Lower lobe of right lung (tissue), 2 donors: ENCODE data around the gene RNASE1. TPM values are rescaled to one million over a fixed set of nuclear protein-coding genes. Genes with fewer than 3 reads are reported as not detected.
"Not testable (repeated sequence)": the region's sequence is repeated elsewhere in the genome, so short reads cannot be mapped to it uniquely, and the experiment has no call there.

Experiments used
- ATAC-seq, 2 donors: fragments of 200-7000 bp; cut with Tn5 transposase; one replicate each; pipeline ENCODE4 v1.9.1; 2020 to 2022; ENCODE audit warnings: mild to moderate bottlenecking in 2 of 2, moderate library complexity in 2 of 2
- DNase-seq: peaks from one replicate; pipeline ENCODE4 v3.0.0-alpha.2; 2020
- H3K27ac ChIP-seq: fragments of 200-600 bp; one replicate; pipeline ENCODE4 v1.8.0; 2022
- H3K27me3 ChIP-seq: fragments of 200-600 bp; one replicate; pipeline ENCODE4 v1.8.0; 2022; ENCODE audit warnings: low read depth
- H3K36me3 ChIP-seq: fragments of 200-600 bp; one replicate; pipeline ENCODE4 v1.8.0; 2022; ENCODE audit warnings: mild to moderate bottlenecking
- H3K4me1 ChIP-seq: fragments of 200-600 bp; one replicate; pipeline ENCODE4 v1.8.0; 2022
- H3K4me3 ChIP-seq: fragments of 200-600 bp; one replicate; pipeline ENCODE4 v1.8.0; 2022; ENCODE audit warnings: mild to moderate bottlenecking
- H3K9me3 ChIP-seq: fragments of 200-600 bp; one replicate; pipeline ENCODE4 v1.8.0; 2022
- intact Hi-C: fragments of 100-400 bp; cut with DNase I; formaldehyde crosslinking; loops from one replicate; pipeline ENCODE4 v1.11.0; 2022
- total RNA-seq: library from RNA; stranded (reverse); fragmentation: NEBNext Ultra II Directional; extraction: Animal tissue kit (Norgen Biotek cat#: 25700); gene quantifications from one replicate; pipeline ENCODE4 v1.2.1, GENCODE V29; 2021
- TF ChIP-seq, protein P1 (sequence below): fragments of 200-600 bp; IDR thresholded peaks from one replicate; pipeline ENCODE4 v1.8.0; 2022; ENCODE audit warnings: antibody characterized with exemption, mild to moderate bottlenecking
- donor health status: DM: no; HTN: yes; CAD: no; lungs with severe emphysema.

RNASE1 gene
- total RNA-seq, 1 donor from 2014 or later: 694 TPM

DNA sequence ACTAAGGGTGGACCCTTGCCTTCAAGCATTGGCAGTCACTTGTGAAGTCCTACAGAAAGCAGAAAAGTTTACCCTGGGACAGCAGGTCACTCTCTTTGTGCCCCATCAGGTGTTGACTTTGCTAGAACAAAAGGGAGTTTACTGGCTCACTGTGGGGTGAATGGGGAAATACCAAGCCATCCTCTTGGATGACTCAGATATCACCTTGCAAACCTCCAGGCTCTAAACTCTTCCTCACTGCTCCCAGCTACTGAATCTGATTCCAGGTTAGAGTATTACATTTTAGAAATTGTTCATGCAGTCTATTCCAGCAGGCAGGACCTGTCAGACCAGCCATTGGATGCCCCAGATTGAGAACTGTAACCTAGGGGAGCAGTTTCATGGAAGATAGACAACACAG lies 41.7 kb downstream of the RNASE1 start:
- Histone ChIP-seq H3K4me3 (no peak overlapping the region), H3K9me3 (no peaks in the 10 kb centered on the region), H3K36me3 (no peaks in the 10 kb centered on the region), H3K4me1 (no peaks in the 10 kb centered on the region), H3K27me3 (no peaks in the 10 kb centered on the region), H3K27ac (no peak overlapping the region)
- intact Hi-C loops: no loop called here
- no peak for DNase-seq
- ATAC-seq: no peak
- TF ChIP-seq, protein P1, sequence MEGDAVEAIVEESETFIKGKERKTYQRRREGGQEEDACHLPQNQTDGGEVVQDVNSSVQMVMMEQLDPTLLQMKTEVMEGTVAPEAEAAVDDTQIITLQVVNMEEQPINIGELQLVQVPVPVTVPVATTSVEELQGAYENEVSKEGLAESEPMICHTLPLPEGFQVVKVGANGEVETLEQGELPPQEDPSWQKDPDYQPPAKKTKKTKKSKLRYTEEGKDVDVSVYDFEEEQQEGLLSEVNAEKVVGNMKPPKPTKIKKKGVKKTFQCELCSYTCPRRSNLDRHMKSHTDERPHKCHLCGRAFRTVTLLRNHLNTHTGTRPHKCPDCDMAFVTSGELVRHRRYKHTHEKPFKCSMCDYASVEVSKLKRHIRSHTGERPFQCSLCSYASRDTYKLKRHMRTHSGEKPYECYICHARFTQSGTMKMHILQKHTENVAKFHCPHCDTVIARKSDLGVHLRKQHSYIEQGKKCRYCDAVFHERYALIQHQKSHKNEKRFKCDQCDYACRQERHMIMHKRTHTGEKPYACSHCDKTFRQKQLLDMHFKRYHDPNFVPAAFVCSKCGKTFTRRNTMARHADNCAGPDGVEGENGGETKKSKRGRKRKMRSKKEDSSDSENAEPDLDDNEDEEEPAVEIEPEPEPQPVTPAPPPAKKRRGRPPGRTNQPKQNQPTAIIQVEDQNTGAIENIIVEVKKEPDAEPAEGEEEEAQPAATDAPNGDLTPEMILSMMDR: no peak

DNA sequence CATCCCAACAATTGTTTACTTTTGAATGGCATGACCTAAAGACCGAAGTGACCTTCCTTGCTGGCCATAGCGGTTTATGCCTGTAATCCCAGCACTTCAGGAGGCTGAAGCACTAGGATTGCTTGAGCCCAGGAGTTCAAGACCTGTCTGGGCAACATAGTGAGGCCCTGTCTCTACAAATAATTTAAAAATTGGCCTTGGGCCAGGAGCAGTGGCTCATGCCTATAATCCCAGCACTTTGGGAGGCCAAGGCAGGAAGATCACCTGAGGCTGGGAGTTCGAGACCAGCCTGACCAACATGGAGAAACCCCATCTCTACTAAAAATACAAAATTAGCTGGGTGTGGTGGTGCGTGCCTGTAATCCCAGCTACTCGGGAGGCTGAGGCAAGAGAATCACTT lies 43.2 kb downstream of the RNASE1 start:
- intact Hi-C loops: loop anchor here (10.0 kb wide), 1 partner anchor 95 kb away; no protein-coding TSS in a partner anchor
- H3K9me3 ChIP-seq, H3K27ac ChIP-seq, H3K36me3 ChIP-seq, H3K4me1 ChIP-seq, H3K4me3 ChIP-seq, DNase-seq, H3K27me3 ChIP-seq, ATAC-seq: not testable (repeated sequence)

DNA sequence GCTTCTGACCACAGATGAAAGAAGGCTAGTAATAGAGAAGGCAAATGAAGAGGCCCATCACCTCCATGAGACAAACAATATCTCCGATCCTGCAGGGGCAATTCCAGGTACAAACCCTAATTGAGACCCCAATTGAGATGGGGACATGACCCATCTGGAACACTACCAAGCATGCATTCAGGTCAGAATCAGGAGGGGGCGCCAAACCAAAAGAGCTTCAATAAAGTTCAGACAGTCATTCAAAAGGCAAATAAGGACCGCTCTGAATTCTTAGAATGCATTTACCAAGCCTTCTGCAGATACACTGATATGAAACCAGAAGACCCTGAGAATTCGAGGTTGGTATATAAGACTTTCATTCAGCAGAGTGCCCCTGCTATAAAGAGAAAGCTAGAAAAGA lies 44.7 kb downstream of the RNASE1 start:
- H3K27ac ChIP-seq: no peak overlapping the region
- intact Hi-C loops: loop anchor here (10.0 kb wide), 1 partner anchor 97 kb away; no protein-coding TSS in a partner anchor
- TF ChIP-seq, protein P1: peak; percentile 48
- H3K36me3 ChIP-seq: no peaks in the 10 kb centered on the region
- H3K4me1 ChIP-seq: no peaks in the 10 kb centered on the region
- DNase-seq (peak; percentile 44), ATAC-seq (no peak)
- H3K4me3 ChIP-seq: no peak overlapping the region
- H3K27me3 ChIP-seq: no peaks in the 10 kb centered on the region
- peaks cover 2% of the 10 kb centered on the region for H3K9me3 ChIP-seq

DNA sequence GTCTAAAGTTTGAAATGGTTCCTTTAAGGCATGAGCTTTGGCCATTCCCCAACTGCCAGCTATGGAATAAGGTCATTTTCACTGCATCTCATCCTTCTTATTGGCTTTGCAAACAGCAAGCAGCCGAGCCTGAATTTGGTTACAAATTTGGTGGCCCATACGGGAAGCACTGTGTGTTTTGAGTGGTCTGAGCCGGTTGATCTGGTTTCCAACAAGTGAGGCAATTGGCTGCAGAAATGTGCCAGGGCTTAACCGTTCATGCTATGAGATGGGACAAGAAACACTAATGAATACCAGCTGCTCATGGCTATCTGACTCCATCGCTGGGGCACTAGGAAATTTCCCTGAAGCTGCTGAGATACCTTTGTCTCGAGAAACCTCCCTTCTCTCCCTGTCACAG lies 47.6 kb downstream of the RNASE1 start:
- Histone ChIP-seq H3K4me3 (no peak overlapping the region), H3K9me3 (peaks cover 15% of the 10 kb centered on the region), H3K27ac (no peak overlapping the region), H3K4me1 (no peaks in the 10 kb centered on the region), H3K27me3 (no peaks in the 10 kb centered on the region), H3K36me3 (no peaks in the 10 kb centered on the region)
- intact Hi-C loops: loop anchor here (10.0 kb wide), 1 partner anchor 100 kb away; no protein-coding TSS in a partner anchor
- ATAC-seq (peak; percentile 53 to 56), DNase-seq (peak; percentile 45)
- TF ChIP-seq, protein P1: no peak

DNA sequence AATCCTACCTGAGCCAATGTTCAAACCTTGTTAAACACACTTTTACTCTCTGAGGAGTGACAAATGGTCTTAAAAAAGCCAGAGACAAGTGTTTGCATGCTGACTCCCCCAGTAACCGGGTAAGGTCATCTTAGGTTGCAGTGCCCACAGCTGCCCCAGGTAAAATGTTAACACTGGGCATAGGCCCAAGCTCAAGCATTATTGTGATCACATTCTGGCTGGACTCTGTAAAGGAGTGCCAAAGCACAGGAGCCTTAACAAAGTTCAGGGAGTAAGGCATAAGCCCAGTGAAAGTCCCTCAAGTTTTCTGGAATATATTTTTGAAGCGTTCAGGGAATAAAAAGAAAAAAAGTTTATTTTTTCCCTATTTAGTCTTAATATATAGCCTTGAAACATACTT lies 48.3 kb downstream of the RNASE1 start:
- H3K4me3 ChIP-seq: no peak overlapping the region
- TF ChIP-seq, protein P1: no peak
- no peak for DNase-seq
- no peak overlapping the region for H3K27ac ChIP-seq
- H3K27me3 ChIP-seq: no peaks in the 10 kb centered on the region
- peaks cover 15% of the 10 kb centered on the region for H3K9me3 ChIP-seq
- ATAC-seq: peak in 1 of 2 donors; percentile 77
- intact Hi-C loops: loop anchor here (10.0 kb wide), 1 partner anchor 100 kb away; no protein-coding TSS in a partner anchor
- H3K4me1 ChIP-seq: no peaks in the 10 kb centered on the region
- H3K36me3 ChIP-seq: no peaks in the 10 kb centered on the region

DNA sequence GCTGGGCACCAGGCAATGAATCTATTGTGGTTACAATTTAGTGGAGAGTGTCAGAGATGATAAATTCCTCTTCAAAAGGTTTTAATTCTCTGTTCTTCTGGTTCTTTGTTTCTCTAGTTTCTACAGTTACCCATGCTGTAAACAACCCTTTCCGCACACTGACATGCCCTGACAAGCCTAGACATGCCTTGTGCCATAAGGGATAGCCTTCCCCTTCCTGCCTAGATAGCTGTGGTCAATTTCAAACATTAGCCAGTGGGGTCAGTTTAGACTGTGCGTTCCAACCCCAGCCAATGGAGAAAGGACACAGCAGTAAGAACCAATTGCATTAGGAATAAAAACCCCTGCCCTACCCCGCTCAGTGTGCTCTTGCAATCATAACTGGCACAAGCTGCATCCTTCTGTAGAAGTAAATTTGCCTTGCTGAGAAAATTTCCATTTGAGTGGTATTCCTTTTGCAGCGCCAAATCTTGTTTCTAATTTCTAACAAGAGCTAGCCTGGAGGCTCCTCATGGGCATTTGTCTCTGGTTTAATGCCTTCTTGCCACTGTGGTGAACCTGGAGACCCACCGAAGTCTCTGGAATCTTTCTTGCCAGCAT lies 50.6 kb downstream of the RNASE1 start:
- H3K27me3 ChIP-seq: no peaks in the 10 kb centered on the region
- H3K27ac ChIP-seq: no peak overlapping the region
- H3K4me1 ChIP-seq: no peaks in the 10 kb centered on the region
- DNase-seq (no peak), ATAC-seq (no peak)
- intact Hi-C loops: loop anchor here (10.0 kb wide), 1 partner anchor 103 kb away; no protein-coding TSS in a partner anchor
- H3K9me3 ChIP-seq: peaks cover 15% of the 10 kb centered on the region
- TF ChIP-seq, protein P1: no peak
- no peaks in the 10 kb centered on the region for H3K36me3 ChIP-seq
- no peak overlapping the region for H3K4me3 ChIP-seq
